Measurements from ENCODE around the gene AGGF1.
"Not testable (repeated sequence)": the region's sequence is repeated elsewhere in the genome, so short reads cannot be mapped to it uniquely, and the experiment has no call there.

AGGF1 gene

DNA sequence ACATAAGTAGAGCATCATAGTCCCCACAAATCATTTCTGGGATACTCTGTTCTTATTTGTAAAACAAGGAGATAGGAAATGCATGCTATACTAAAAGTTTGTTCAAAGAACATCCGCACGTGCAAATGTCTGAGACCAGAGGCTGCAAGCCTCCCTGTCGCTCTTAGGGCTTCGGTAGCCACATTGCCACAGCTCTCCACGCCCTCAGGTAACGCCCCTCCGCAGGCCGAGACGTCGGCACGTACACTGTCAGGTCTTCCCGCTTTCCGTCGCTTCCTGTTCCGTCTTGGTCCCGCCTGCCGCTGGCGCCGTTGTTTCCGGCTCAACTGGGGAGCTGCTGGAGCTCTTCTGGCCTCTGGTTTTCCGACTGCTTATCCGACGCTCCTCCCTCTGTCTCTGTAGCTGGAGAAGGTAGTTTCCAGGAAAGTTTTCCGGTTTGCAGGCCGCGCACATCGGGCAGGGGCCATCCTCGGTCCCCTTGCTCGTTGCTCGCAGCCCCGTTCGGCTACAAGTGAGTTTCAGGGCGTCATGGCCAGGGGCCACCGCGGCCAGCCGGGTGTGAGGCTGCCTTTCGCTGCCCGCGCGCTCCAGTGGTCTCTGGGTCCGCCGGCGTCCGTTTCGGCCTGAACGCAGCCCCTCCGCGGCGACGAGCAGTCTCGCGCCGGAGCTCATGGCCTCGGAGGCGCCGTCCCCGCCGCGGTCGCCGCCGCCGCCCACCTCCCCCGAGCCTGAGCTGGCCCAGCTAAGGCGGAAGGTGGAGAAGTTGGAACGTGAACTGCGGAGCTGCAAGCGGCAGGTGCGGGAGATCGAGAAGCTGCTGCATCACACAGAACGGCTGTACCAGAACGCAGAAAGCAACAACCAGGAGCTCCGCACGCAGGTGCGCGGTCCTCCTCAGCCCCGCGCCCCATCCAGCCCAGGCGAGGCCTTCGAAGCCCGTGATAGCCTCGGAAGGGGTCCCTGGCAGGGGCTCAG, at the start of gene AGGF1:
TSS of gene AGGF1 (plus strand) at position 308 of the 975 bp plus-strand sequence. CDS start at position 671, 363 bp downstream.
- DNase-seq, result peak; percentile 90 to 93 (median 91)

GRCh38 chr5:76980518-76981144, 49.6 kb upstream of the AGGF1 start:
- DNase-seq, result no peak

DNA sequence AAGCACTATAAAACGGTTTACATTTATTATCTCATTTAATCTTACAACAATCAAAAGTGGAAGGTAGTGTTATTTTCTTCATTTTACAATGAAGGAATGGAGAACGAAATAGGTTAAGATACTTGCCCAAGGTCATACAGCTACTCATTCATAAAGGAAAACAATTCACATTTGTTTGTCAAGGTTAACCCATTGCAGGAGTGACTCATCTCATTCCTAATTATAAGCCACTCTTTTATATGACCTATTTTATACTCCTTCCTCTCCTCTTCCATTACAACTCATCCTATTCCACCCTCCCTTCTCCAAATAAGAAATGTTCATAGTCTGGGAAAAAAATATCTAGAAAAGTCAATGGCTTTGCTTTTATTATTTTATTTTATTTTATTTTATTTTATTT, 47.8 kb upstream of the AGGF1 start:
- DNase-seq, result no peak

DNA sequence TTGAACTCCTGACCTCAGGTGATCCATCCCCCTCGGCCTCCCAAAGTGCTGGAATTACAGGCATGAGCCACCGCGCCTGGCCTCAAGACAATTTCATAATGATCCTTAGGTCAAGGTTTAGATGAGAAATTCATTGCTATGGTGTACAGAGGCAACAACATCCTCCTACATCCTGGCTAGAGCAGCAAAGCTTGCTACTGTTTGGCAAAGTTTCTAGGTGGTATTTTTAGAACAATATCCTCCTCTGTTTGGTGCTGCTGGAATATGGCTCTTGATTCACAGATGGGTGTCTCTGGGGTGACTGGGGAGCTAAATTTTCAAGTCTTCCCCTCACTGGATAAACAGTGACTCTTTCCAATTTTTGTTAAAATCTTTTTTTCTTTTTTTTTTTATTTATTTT, 46.7 kb upstream of the AGGF1 start:
- DNase-seq, result no peak

GRCh38 chr5:76986825-76987526, 43.2 kb upstream of the AGGF1 start:
- no peak for DNase-seq

DNA sequence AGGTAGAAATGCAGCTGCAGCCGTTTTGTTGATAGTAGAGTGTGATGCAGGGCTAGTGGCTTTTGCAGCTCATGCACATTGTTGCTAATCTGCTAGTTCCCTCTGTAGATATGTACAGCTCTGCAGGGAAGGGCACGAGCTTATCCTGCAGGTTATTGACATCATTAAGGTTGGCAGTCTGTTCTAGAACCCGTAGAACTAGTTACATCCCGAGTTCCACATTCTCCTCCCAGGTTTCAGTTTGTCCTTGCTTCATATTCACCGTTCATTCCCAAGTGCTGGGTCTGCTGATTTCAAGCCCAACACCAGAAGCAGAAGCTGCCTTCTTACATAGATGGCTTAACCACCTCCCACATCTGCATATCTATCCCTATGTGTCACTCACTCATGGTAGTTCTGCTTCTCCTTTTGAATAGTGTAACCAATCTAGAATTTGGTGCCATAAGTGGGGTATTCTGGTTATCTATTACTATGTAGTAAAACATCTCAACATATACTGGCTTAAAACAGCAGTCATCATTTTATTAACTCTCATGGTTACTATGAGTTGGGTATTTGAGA, 39.2 kb upstream of the AGGF1 start:
- DNase-seq, result peak; percentile 71 to 78 (median 77)

- not testable (repeated sequence) for DNase-seq
These were observed 36.8 kb upstream of the AGGF1 start for GRCh38 chr5:76993436-76993835.

- no peak for DNase-seq
These were observed 35.9 kb upstream of the AGGF1 start for GRCh38 chr5:76994337-76994736.

DNA sequence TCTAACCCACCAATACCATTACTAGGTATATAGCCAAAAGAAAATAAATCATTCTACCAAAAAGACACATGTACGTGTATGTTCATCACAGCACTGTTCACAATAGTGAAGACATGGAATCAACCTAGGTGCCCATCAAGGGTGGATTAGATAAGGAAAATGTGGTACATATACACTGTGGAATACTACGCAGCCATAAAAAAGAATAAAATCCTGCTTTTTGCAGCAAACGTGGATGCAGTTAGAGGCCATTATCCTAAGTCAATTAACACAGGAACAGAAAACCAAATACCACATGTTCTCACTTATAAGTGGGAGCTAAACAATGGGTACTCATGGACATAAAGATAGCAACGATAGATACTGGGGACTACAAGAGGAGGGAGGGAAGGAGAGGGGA, 32.0 kb upstream of the AGGF1 start:
- not testable (repeated sequence) for DNase-seq

- peak; percentile 87 to 93 (median 92) for DNase-seq
These were observed 30.8 kb upstream of the AGGF1 start for GRCh38 chr5:76999451-76999850.

DNA sequence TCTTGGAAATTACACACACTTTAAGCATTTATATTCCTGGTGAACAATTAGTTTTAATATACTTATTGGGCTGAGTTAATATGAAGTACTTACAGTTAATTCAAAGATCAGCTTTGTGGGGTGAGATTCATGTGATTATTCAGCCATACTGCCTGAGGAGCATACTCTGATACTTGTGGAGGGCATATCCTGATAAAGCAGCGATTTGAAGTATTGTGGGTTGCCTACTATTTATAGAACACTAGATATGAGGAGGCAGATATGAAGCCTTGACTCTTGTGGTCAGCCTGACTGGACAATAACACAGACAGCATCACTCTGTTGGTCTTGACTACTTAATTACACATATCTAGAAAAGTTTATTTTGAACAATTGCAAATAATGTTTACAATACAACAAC, 27.0 kb upstream of the AGGF1 start:
- no peak for DNase-seq

DNA sequence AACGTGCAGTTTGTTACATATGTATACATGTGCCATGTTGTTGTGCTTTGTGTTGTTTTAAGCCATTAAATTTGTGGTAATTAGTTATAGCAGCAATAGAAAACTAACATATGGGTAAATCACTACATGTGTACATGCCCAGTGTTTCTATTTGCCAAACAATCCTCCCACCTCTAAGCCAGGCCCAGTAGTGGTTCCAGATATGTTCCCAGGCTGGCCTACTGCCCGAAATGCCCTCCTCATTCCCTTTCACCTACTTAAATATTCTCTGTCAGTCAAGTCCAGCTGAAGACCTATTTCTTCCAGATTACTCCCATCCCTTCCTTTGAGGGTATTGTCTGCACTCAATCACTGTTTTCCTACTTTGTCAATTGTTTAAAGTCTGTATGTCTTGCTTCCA, 24.1 kb upstream of the AGGF1 start:
- no peak for DNase-seq

DNA sequence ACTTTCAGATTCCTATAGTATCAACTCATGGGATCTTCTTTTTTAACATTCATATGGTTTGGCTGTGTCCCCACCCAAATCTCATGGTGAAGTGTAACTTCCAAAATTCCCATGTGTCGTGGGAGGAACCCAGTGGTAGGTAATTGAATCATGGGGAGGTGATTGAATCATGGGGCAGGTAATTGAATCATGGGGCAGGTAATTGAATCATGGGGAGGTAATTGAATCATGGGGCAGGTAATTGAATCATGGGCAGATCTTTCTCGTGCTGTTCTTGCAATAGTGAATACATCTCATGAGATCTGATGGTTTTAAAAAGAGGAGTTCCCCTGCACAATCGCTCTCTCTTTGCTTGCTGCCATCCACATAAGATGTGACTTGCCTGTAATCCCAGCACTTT, 21.8 kb upstream of the AGGF1 start:
- no peak for DNase-seq

- no peak for DNase-seq
These were observed 20.0 kb upstream of the AGGF1 start for GRCh38 chr5:77010243-77010642.

GRCh38 chr5:77011498-77011897, 18.7 kb upstream of the AGGF1 start:
- DNase-seq, result no peak

DNA sequence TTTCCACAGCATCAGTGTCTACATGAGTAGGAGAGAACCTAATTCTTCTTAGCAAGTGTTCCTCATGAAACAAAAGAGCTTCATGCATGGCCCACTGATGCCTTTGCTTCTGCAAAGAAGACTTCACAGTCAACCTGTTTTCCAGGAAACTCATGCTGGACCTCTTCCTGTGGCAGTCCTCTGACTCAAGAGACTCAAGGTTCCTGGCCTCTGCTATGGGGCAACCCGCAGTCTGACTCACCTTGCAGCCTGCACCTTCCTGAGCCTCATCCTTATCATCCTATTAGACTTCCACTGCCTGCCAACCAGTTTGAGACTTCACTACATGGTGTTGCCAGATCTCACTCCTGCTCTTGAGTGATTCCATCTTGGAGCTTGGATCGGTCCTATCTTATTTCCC, 17.6 kb upstream of the AGGF1 start:
- no peak for DNase-seq

DNA sequence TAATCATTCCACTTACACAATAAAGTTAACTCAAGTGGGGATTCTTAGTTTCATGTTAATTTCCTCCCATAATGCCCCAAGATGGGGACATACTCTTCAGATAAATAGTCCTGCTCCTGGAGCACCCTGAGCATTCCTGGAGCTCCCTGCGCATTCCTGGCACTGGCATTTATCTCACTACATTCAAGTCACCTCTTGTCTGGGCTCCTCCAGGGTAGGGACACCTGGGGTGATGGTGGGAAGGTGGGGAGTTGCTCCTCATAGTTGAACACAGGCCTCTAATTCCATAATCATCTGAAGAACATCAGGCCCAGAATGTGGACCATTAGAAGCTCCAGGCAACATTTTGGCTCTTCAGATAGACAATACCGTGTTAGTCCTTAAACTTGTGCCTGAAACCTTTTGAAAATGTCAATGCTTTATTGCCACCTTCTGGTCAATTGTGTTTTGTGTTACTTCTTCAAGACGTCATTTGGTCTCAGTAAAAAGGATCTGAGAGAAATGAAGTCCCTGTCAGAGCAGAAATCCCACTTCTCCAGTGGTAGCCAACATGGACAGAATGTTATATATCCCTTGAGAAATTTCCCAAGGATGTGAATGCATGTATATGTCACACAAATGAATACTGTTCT, 14.2 kb upstream of the AGGF1 start:
- peak; percentile 66 to 83 (median 83) for DNase-seq

- DNase-seq, result no peak
These were observed 13.2 kb upstream of the AGGF1 start for GRCh38 chr5:77016962-77017361.

- DNase-seq, result no peak
These were observed 12.5 kb upstream of the AGGF1 start for GRCh38 chr5:77017668-77018067.

GRCh38 chr5:77022511-77023417, 7.4 kb upstream of the AGGF1 start:
- DNase-seq, result no peak

GRCh38 chr5:77024490-77024889, 5.7 kb upstream of the AGGF1 start:
- DNase-seq, result peak; percentile 62 to 71 (median 62)
